Stomach (tissue), 9 donors: ENCODE data around the gene CHD5. TPM values are rescaled to one million over a fixed set of nuclear protein-coding genes. Genes with fewer than 3 reads are reported as not detected.

Experiments
- DNase-seq, 2 donors: peaks; one replicate each; pipeline versions ENCODE4 v3.0.0 to v3.0.0-alpha.2; 2013 to 2019
- H3K27ac ChIP-seq, 5 donors: fragments of 200-600 bp in 4 of 5; sonication (generic) in 4 of 5; one replicate each; pipeline ENCODE4 v1.5.1; 2013 to 2019; ENCODE audit warnings: mild to moderate bottlenecking in 1 of 5, moderate library complexity in 1 of 5
- H3K27me3 ChIP-seq, 3 donors: fragments of 200-600 bp; sonication (generic); one replicate each; pipeline ENCODE4 v1.5.1; 2017 to 2019; ENCODE audit warnings: mixed run types in 1 of 3
- H3K36me3 ChIP-seq, 4 donors: fragments of 200-600 bp; sonication (generic); 1 replicate in 3 of 4; 2 replicates in 1 of 4; pipeline ENCODE4 v1.5.1; 2016 to 2019
- H3K4me1 ChIP-seq, 4 donors: fragments of 200-600 bp; sonication (generic); one replicate each; pipeline ENCODE4 v1.5.1; 2016 to 2019
- H3K4me3 ChIP-seq, 4 donors: fragments of 200-600 bp; sonication (generic) in 3 of 4; one replicate each; pipeline ENCODE4 v1.5.1; 2016 to 2019; ENCODE audit warnings: mild to moderate bottlenecking in 1 of 4
- H3K9me3 ChIP-seq, 4 donors: fragments of 200-600 bp; sonication (generic); one replicate each; pipeline ENCODE4 v1.5.1; 2016 to 2019
- EP300 ChIP-seq: sonication (generic); formaldehyde crosslinking; IDR thresholded peaks from one replicate; pipeline ENCODE4 v1.6.1; 2017; ENCODE audit warnings: antibody characterized with exemption
- POLR2A ChIP-seq, 4 donors: fragments of 450-650 bp; IDR thresholded peaks; one replicate each; pipeline ENCODE4 v1.6.1; 2016; ENCODE audit warnings: antibody characterized with exemption in 4 of 4, control low read depth in 2 of 4, mild to moderate bottlenecking in 1 of 4, moderate library complexity in 1 of 4
- POLR2AphosphoS5 ChIP-seq, 3 donors: sonication (generic); formaldehyde crosslinking; IDR thresholded peaks; one replicate each; pipeline ENCODE4 v1.6.1; 2016; ENCODE audit warnings: antibody characterized with exemption in 3 of 3
- WGBS, 5 donors: extraction: QIAGEN DNeasy Blood & Tissue Kit in 3 of 5; methylation state at CpG; one replicate each; pipeline versions ENCODE4 v1.1.5 to v1.1.7; 2013 to 2018; 5-methylcytosine and 5-hydroxymethylcytosine counted together
- intact Hi-C: fragments of 100-400 bp; cut with DNase I; formaldehyde crosslinking; loops from one replicate; pipeline ENCODE4 v1.15.1; 2023; ENCODE audit warnings: low total_unique reads
- polyA plus RNA-seq, 3 donors: library from polyadenylated mRNA; stranded (reverse); fragments of 200-250 nt; gene quantifications; one replicate each; pipeline ENCODE4 v1.2.3, GENCODE V29; 2013
- total RNA-seq, 5 donors: library from RNA; depleted of rRNA; stranded (reverse); fragments of >200 nt; gene quantifications; one replicate each; pipeline versions ENCODE4 v1.1.0 to v1.2.3, GENCODE V29; 2014 to 2016
- TF ChIP-seq, protein P1 (sequence below), 7 experiments: fragments of 450-650 bp in 4 of 7; fragments of 200-600 bp in 3 of 7; sonication (generic) in 3 of 7; IDR thresholded peaks; one replicate each; pipeline ENCODE4 v1.5.1; 2016 to 2019; ENCODE audit warnings: antibody characterized with exemption in 7 of 7, control low read depth in 2 of 7, mild to moderate bottlenecking in 1 of 7
- donor health status: healthy with polysubstance abuse.
- donor health status: Bipolar disorder and iron deficiency.
- donor health status: healthy.

Gene CHD5
- total and polyA plus RNA-seq, 8 donors = 0.06 to 0.92 (median 0.29) TPM; not detected in 1

DNA sequence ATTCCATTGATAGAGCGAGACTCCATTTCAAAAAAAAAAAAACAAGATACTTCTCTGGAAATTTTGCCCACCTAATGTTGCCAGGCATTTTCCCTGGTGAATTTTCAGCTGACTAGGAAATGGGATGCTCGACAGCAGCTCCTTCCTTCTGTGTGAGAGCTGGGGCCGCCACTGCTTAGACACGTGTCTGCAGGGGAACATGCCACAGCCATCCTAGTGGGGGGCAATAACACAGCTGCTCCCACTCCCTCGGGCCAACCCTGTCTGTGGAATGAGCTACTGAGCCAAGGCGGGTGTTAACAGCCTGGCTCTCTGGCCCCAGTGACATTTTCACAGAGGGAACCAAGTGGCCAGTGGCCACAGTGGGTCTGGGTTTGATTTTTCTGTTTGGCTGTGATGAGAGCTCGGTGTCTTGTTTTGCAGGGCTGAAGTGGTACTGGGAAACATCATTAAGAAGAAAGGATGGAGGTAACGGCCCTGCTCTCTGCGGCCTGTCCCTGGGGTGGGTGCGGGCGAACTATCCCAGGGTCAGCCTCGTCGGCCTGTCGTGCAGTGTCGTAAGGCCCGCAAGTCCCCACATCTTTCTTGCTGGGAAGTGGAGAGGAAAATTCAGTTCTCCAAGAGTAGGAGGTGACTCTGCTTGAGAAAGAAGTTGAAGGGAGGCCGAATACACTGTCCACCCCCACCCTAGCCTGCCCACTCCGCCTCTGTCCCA is 95.2 kb downstream of the CHD5 start:
- DNase-seq = no peak

DNA sequence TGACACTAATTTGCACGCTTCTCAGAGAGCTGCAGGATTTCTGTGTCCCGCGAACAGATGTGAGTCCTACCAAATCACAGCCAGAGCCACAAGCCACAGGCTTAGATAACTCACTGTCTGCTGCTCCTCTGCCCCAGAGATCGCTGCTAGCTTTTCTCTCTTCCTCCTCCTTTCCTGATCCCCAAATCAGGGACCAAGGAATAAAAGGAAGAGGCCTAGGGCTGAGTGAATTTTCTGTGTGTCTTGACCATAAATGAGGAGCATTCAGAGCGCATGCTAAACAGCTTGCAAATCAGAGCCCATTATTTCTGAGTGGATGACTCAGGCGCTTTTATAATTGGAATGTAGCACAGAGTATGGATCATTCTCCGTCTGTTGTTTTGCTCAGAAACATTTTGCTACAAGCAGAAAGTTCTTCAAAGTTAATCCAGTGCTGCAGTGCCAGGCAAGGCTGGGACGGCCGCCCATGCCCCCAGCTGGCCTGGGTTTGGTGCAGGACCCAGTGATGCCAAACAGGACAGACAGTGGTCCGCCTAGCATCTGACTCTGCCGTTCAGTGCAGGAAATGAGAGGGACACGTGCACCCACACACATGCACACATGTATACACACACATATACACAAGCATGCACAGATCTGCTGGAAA is 96.2 kb downstream of the CHD5 start:
- Histone ChIP-seq H3K9me3 (no peaks in the 10 kb centered on the region), H3K36me3 (peaks cover 0 to 24% (median 0%) of the 10 kb centered on the region in 4 donors), H3K4me3 (no peak overlapping the region), H3K27me3 (no peaks in the 10 kb centered on the region), H3K4me1 (peaks cover 6 to 25% (median 14%) of the 10 kb centered on the region in 4 donors), H3K27ac (peak overlapping the region in 2 of 5 donors; percentile 39 to 46)
- TF ChIP-seq, protein P1, sequence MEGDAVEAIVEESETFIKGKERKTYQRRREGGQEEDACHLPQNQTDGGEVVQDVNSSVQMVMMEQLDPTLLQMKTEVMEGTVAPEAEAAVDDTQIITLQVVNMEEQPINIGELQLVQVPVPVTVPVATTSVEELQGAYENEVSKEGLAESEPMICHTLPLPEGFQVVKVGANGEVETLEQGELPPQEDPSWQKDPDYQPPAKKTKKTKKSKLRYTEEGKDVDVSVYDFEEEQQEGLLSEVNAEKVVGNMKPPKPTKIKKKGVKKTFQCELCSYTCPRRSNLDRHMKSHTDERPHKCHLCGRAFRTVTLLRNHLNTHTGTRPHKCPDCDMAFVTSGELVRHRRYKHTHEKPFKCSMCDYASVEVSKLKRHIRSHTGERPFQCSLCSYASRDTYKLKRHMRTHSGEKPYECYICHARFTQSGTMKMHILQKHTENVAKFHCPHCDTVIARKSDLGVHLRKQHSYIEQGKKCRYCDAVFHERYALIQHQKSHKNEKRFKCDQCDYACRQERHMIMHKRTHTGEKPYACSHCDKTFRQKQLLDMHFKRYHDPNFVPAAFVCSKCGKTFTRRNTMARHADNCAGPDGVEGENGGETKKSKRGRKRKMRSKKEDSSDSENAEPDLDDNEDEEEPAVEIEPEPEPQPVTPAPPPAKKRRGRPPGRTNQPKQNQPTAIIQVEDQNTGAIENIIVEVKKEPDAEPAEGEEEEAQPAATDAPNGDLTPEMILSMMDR (IDR thresholded peaks at IDR 0.05) = no peak
- TF ChIP-seq POLR2AphosphoS5 (IDR thresholded peaks at IDR 0.05) (no peak), EP300 (no peak), POLR2A (IDR thresholded peaks at IDR 0.05) (no peak)
- intact Hi-C loops = no loop called here
- 42 to 73% (median 70%) methylated on average over 12 of the region's 12 CpGs for WGBS, 5 donors
- DNase-seq = no peak

More for the DNA sequence above, 95.2 kb downstream of the CHD5 start:
- Histone ChIP-seq H3K27ac (no peak overlapping the region), H3K36me3 (peaks cover 0 to 24% (median 0%) of the 10 kb centered on the region in 4 donors), H3K9me3 (no peaks in the 10 kb centered on the region), H3K4me1 (peaks cover 6 to 25% (median 14%) of the 10 kb centered on the region in 4 donors), H3K27me3 (no peaks in the 10 kb centered on the region), H3K4me3 (no peak overlapping the region)
- TF ChIP-seq POLR2AphosphoS5 (IDR thresholded peaks at IDR 0.05) = no peak
- TF ChIP-seq, protein P1 (IDR thresholded peaks at IDR 0.05) = no peak
- TF ChIP-seq POLR2A (IDR thresholded peaks at IDR 0.05) = no peak
- no peak for TF ChIP-seq EP300
- 79 to 89% (median 81%) methylated on average over 17 to 18 of the region's 18 CpGs for WGBS, 5 donors
- intact Hi-C loops = no loop called here

DNA sequence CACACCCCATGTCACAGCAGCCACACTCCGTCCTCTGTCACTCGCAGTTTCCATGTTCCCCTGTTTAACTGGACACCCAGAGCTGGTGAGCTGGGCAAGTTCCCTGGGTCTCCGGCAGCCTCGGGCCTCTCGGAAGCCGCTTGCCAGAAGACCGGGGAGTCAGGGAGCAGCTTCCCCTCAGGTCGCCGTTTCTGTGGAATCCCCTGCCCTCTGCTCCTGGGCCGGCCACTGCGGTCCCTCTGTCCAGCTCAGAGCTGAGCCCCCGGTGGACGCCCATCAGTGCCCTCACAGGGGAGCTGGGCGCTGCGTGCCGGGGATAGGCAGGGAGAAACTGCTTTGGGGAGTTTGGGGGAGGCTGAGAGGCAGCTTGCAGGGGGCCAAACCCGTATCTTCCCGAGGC is 96.7 kb downstream of the CHD5 start:
- no peaks in the 10 kb centered on the region for H3K9me3 ChIP-seq
- H3K27ac ChIP-seq = peak overlapping the region in 3 of 5 donors; percentile 20 to 46 (median 39)
- intact Hi-C loops = no loop called here
- H3K36me3 ChIP-seq = peaks cover 0 to 24% (median 0%) of the 10 kb centered on the region in 4 donors
- TF ChIP-seq EP300 = no peak
- TF ChIP-seq, protein P1 (IDR thresholded peaks at IDR 0.05) = no peak
- no peak for TF ChIP-seq POLR2A (IDR thresholded peaks at IDR 0.05)
- no peak for TF ChIP-seq POLR2AphosphoS5 (IDR thresholded peaks at IDR 0.05)
- no peak for DNase-seq
- H3K27me3 ChIP-seq = no peaks in the 10 kb centered on the region
- peaks cover 6 to 25% (median 14%) of the 10 kb centered on the region in 4 donors for H3K4me1 ChIP-seq
- 63 to 82% (median 78%) methylated on average over 16 to 18 of the region's 18 CpGs for WGBS, 5 donors
- H3K4me3 ChIP-seq = no peak overlapping the region

- peak in 1 of 2 donors; percentile 67 for DNase-seq
- Histone ChIP-seq H3K27me3 (no peaks in the 10 kb centered on the region), H3K4me3 (no peak overlapping the region), H3K27ac (peak overlapping the region in 3 of 5 donors; percentile 20 to 46 (median 39)), H3K4me1 (peaks cover 6 to 25% (median 14%) of the 10 kb centered on the region in 4 donors), H3K9me3 (no peaks in the 10 kb centered on the region), H3K36me3 (peaks cover 0 to 24% (median 0%) of the 10 kb centered on the region in 4 donors)
- TF ChIP-seq, protein P1 (IDR thresholded peaks at IDR 0.05) = peak in 1 of 7 experiments; percentile 17
- TF ChIP-seq POLR2A (IDR thresholded peaks at IDR 0.05) (no peak), EP300 (no peak), POLR2AphosphoS5 (IDR thresholded peaks at IDR 0.05) (no peak)
- WGBS, 5 donors = 43 to 62% (median 62%) methylated on average over 7 to 10 of the region's 10 CpGs
- intact Hi-C loops = no loop called here
Observed at GRCh38 chr1:6082430-6082971, 97.6 kb downstream of the CHD5 start.
